Measurements from ENCODE around the gene STARD3NL.

DNA sequence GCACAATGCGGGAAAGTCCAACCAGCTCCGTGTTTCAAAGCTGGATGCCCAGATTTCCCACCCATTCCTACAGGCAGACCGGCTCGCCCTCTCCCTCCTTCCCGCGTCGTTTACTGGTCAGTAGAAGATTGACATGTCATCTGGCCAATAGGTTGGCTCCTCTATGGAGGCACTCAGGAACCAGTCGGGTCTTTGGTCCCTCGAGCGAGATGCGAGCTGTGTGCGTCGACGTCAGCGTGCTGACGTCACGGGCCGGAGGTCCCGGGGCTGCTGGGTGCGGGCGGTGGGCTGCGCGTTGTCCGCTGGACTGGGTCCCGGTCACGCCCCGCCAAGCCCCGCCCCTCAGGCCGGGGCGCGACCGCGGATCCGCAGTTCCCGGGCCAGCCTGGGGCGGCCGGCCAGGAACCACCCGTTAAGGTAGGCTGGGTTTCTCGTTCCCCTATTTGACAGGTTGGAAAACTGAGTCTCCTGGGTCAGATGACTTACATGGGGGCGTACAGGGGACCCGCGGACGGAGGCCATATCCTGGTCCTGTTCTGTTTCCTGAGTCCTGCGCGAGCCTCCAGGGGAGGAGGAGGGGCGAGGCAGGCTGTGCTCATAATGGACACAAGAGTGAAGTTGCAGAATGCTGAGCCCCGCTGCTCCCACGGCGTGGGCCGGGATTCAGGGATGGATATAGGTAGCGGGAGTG, at the start of gene STARD3NL:
- TF ChIP-seq, protein P1, sequence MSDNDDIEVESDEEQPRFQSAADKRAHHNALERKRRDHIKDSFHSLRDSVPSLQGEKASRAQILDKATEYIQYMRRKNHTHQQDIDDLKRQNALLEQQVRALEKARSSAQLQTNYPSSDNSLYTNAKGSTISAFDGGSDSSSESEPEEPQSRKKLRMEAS (IDR thresholded peaks at IDR 0.05) = no peak; the same call in none of the 2 replicates
- no peak for TF ChIP-seq EGR1 (IDR thresholded peaks at IDR 0.05)
- TF ChIP-seq TEAD4 (IDR thresholded peaks at IDR 0.05) = no peak
- no peak for TF ChIP-seq FOXM1 (IDR thresholded peaks at IDR 0.05; ENCODE audit: borderline replicate concordance, low read depth)
- no peak; the same call in none of the 2 replicates for TF ChIP-seq TAF1 (IDR thresholded peaks at IDR 0.05; ENCODE audit: low read depth)
- peak; percentile 71; the same call in 1 of the 2 replicates for TF ChIP-seq CREB1 (IDR thresholded peaks at IDR 0.05; ENCODE audit: low read depth)
- no peak for TF ChIP-seq RAD21 (IDR thresholded peaks at IDR 0.05; ENCODE audit: low read depth)
- TF ChIP-seq YY1 (IDR thresholded peaks at IDR 0.05; ENCODE audit: low read depth) = peak; percentile 32; the same call in 1 of the 2 replicates

Measured in Ishikawa (cell line).